Hematopoietic multipotent progenitor cell treated with erythropoietin and hydrocortisone succinate and interleukin-3 and kit ligand, for 4 days (in vitro differentiated cells): ENCODE data around the gene ARL8A.
"Not testable (repeated sequence)": the region's sequence is repeated elsewhere in the genome, so short reads cannot be mapped to it uniquely, and the experiment has no call there.

Source experiments
- DNase-seq: peaks from one replicate; pipeline ENCODE4 v3.0.0-alpha.2; 2015

The ARL8A gene

GRCh38 chr1:202144402-202145067 is at the start of gene ARL8A:
ARL8A (minus strand) TSS chr1:202144737; CDS start chr1:202144572, 165 bp downstream.
- peak; percentile 80 for DNase-seq

DNA sequence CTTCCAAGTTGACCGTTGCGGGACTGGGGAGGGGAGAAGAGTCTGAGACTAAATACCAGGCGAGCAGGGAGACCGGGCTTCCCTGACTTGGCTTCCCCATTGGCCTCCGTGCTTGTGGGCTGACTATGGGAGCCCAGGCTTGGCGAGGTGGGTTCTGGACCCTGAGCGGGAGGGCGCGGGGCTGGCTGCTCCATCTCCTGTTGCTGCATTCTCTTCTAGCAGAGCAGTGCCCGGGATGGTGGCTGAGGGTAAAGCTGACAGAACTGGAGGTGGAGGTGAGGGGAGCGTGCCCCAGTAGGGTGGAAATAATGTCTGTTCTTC is 49.8 kb upstream of the ARL8A start:
- no peak for DNase-seq

- DNase-seq, result no peak
These were observed 49.2 kb upstream of the ARL8A start, which contains the start of gene LGR6 for GRCh38 chr1:202193614-202194327. LGR6 (plus strand) TSS chr1:202193799; CDS start chr1:202193990, 191 bp downstream.

- peak; percentile 78 for DNase-seq
These were observed 48.5 kb upstream of the ARL8A start for GRCh38 chr1:202192770-202193613.

GRCh38 chr1:202191391-202191790 is 46.9 kb upstream of the ARL8A start:
- not testable (repeated sequence) for DNase-seq

- no peak for DNase-seq
These were observed 45.6 kb upstream of the ARL8A start for GRCh38 chr1:202189918-202190715.

- peak; percentile 87 for DNase-seq
These were observed 44.7 kb upstream of the ARL8A start for GRCh38 chr1:202189001-202189790.

- DNase-seq, result no peak
These were observed 43.3 kb upstream of the ARL8A start for GRCh38 chr1:202187697-202188407.

GRCh38 chr1:202187041-202187671 is 42.6 kb upstream of the ARL8A start:
- DNase-seq, result no peak

DNA sequence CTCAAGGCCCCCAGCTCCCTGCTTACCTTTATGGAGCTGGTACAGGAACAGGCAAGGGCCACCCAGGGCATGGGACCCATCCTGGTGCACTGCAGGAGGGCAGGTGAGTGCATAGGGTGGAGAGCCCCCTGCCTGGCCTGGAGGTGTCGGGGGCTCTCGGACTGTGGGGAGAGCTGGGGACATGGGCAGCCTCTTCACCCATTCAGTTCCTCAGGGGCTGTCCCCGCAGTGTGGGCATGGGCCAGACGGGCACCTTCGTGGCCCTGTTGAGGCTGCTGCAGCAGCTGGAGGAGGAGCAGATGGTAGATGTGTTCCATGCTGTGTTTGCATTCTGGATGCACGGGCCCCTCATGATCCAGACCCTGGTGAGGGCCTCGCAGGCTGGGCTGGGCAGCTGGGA is 41.8 kb upstream of the ARL8A start:
- DNase-seq, result no peak

DNA sequence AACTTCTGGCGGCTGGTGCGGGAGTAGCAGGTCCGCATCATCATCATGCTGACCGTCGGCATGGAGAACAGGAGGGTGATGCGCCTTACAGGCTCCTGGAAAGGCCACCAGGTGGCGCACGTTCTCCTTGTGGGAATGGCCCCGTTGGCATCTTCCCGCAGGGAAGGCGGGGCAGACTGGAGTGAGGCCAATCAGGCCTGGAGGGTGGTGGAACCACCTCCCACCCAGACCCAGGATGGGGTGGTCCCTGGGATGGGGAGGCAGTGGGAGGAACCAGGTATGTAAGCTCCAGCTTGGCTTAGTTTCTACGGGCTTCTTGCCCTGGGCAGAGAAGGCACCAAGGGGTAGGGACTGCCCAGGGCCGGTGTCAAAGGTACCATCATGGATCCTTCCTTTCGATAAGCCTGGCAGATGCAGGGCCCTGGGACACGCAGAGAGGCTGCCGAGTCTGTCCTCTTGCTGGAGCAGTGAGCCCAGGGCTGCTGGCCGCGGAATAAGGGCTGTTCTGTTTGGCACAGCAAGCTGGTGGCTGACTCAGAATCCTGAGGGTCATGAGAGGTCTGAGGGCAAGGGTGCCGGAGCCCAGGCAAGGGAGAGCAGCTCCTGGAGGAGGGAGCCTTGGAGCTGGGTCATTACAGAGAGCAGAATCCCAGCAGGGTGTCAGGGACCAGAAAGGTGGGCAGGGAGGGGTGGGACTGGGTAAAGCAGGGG is 40.4 kb upstream of the ARL8A start:
- peak; percentile 93 for DNase-seq

GRCh38 chr1:202182040-202182877 is 37.7 kb upstream of the ARL8A start:
- no peak for DNase-seq

DNA sequence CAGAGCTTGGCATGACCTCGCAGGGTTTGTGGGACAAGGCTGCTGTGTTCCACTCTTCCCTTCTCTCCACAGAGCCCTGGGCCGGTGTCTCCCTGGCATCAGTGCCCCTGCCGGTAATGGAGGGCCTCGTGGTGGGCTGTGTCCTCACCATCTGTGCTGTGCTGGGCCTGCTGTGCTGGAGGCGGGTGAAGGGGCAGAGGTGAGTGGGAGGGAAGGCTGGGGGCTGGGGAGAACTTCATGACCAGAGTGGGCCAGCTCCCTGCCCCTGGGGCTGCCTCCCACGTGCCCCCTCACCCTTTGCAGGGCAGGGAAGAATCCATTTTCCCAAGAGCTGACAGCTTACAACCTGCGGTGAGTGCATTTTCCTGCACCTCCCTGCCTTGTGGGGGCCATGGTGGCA is 37.0 kb upstream of the ARL8A start:
- DNase-seq, result no peak

- DNase-seq, result not testable (repeated sequence)
These were observed 36.2 kb upstream of the ARL8A start for GRCh38 chr1:202180751-202181139.

DNA sequence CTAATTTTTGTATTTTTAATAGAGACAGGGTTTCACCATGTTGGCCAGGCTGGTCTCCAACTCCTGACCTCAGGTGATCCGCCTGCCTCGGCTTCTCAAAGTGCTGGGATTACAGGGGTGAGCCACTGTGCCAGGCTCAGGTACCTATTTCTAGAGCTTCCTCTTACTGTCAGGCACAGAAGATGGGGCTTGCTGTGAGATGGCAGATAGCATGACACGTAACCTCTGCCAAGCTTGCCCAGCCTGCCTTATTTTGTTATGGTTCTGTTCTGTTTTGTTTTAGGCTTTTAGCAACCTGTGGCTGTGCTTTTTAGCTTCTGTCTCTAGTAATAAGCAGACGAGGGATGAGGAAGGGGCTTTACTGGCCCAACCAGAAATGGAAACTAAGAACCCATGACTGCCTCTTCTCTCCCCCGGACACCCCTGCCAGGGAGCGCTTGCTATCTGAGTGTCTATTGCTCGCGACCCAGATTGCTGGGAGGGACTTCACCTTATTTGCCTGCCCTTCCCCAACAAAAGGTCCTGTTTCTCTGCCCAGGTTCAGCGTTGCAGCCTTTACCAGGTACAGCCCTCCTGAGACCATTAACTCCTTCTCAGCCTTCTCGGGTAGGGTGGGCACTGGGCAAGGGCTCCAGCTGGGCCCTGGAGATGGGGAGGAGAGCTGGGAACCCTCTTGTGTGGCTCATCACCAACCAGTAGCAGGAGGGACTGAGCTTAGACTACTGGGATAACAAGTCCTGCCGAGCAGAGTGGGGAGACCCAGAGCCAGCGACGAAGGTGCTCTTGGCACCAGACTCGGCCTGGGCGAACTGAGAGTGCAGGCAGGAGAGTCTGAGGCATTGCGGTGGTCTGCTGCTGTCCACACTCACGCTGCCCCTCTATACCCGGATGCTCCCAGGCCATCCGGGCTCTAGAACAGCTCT is 35.6 kb upstream of the ARL8A start:
- no peak for DNase-seq

DNA sequence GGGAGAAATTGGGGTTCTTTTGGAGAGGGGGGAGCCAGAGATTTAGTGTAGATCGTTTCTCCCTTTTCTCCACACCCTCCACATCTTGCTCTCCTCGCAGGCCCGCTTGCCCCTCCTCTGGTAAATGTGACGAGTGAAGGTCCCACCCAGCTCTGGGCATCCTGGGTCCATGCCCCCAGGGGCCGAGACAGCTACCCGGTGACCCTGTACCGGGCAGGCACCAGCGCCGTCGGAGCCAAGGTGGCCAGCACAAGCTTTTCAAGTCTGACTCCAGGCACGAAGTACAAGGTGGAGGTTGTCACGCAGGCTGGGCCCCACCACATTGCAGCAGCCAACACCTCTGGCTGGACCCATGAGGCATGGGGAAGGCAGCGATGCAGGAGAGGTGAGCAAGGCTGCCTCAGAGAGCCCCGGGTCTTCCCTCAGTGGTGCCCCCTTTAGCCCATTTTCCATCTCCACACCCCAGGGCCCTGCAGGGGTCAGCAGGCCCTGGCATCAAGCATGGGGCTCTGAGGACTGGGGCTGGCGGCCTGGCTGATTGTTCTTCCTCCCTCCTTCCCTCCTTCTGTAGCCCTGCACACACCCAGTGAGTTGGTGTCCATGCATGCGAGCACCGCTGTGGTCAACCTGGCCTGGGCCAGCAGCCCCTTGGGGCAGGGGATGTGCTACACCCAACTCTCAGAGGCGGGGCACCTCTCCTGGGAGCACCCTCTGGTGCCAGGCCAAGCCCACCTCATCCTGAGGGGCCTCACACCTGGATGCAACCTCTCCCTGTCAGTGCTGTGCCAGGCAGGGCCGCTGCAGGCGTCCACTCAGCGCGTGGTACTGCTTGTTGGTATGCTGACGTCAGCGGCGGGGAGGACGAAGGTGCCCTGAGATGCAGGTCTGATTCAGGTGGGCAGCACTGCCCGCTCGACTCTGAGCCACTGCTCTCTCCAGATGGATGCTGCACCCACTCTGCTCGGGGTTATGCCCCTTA is 32.7 kb upstream of the ARL8A start:
- no peak for DNase-seq

DNA sequence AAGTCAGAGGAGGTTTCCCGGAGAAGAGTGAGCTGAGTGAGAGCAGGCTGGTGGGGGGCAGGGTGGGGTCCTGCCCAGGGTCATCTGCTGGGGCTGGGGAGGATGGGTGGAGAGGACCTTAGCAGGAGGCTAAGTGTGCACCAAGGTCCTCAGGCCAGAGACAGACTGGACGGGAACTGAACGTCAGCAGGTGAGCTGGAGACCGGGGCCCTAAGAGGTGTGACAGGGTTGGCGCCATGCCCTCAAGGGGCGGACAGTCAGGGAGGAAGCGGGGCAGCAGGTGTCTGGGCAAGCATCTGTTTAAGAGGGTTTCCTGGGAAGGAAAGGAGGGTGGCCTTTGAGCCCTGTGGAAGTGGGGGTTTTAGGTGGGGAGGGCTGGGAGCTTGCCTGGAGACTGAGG is 29.5 kb upstream of the ARL8A start:
- no peak for DNase-seq
